RPMI8226 (cell line): ENCODE measurements around the gene MACROH2A1.

Experiments used
- DNase-seq: peaks from one replicate; pipeline ENCODE4 v3.0.0-alpha.2; 2015

The MACROH2A1 gene

DNA sequence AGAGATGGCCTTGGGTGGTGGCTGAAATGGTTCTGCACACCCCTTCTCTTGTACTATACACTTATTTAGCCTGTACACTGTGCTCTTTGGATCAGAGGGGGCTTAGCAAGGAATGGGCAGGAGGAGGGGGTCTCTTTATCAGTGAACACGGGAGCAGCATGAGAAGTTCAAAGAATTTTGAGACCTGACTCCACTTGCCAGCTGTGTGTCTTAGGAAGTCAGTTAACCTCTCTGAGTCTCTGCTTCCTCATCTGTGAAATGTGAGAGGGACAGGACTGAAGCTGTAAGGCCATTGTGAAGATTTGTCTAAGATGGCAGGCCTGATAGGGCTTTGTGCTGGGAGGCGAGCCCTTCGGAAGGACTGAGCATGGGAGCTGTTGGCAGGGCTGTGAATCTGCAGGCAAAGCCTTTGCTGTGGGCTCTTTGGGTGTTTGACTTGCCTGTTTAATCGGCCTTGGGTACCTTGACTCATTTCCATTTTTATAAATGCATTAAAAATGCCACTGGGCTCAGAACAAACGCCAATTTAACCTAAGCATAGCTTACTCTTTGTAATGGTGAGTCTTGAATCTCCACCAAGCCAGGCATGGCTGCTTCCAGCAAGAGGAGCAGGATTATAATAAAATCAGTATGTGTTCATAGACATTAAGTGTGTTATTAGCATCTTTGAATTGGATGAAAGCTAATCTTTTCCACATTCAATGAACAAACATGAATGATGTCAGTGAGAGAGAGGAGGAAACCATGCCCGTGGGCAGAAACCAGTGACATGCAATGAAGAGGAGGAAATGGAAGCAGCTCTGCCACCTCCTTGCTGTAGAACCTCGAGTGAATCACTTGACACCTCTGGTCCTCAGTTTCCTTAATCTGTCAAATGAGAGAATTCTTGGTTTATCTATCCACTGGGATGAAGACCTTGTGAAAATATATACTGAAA, 89.4 kb downstream of the MACROH2A1 start:
- no peak for DNase-seq

DNA sequence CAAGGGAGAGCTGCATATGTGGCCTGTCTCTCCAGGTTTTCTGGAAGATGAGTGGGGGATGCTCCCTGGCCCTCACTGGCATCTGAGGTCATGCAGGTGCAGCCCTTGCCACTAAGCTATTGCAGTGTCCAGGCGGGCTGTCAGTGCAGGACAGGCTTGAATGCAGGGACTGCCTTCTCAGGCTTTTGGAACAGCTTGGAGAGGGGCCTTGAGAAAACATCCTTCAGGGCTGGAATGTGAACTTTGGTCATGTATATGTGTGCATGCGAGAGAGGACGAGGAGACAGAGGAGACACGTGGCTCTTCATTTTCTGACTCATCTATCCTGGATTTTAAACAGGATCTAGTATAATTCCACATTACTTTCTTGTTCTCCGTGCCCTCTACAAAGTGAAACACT, 90.3 kb downstream of the MACROH2A1 start:
- DNase-seq: no peak

DNA sequence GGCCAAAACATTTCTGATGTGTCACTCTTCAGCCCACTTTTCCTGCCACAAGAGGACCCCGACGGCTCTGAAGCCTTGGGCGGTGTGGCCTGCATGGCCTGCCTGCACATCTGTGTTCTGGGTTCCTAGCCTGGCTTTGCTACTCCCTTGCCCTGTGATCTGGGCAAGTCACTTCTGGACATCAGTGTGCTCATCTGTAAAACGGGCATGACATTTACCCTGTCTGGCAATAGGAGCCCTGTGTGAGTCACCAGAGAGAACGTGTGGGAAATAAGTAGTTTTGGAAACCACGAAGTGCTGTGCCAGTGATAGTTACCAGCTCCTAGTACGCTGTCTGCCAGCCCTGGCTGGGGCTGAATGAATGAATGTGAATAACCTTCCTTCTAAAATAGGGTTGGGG, 90.8 kb downstream of the MACROH2A1 start:
- no peak for DNase-seq

DNA sequence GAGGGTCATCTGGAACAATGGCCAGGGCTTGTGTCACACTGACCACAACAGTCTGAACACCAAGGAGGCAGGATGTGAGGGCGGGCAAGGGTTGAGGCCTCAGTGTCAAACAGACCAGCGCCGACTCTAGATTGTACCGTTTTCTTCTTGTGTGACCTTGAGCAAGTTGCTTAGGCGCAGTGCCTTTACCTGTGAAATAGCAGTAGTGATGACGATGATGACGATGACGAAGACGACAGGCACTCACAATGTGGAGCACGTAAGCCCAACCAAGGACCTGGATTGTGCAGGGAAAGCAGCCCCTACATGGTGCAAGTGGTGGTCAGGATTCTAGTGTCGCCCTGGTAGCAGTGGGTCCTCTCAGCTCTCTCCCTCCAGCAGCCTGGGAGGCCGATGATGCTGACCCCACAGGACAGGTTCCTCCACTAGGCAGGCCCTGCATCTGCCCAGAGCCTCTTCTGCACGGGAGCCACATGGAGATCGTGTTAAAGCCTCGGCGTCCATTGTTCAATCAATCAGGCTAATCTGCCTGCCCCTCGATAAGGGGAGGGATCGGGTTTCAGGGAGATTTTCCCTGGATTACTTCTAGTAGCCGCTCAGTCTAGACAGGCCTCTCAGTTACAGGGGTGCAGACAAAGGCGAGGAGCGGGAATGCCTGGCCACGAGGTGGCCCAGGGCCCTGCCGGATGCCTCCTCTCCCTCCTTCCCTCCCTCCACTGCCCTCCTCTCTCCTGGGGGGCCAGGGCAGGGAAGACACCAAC, 91.7 kb downstream of the MACROH2A1 start:
- DNase-seq: no peak

DNA sequence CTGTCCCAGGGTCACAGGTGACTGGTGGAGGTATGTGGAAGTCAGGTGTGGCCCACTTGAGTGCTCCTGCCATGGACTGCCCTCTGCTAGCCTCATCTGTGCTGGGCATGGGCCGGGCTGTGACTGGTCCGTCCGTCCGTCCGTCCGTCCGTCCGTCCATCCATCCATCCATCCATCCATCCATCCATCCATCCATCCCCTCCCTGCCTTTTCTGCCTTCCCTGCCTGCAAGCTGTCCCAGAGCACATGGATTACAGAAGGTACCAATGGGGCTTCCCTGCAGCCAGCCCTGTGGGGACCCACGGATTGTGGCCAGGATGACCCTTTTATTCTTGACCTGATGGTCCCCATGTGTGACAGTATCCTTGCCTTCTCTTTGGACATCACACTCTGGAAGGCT, 92.5 kb downstream of the MACROH2A1 start:
- DNase-seq: no peak

DNA sequence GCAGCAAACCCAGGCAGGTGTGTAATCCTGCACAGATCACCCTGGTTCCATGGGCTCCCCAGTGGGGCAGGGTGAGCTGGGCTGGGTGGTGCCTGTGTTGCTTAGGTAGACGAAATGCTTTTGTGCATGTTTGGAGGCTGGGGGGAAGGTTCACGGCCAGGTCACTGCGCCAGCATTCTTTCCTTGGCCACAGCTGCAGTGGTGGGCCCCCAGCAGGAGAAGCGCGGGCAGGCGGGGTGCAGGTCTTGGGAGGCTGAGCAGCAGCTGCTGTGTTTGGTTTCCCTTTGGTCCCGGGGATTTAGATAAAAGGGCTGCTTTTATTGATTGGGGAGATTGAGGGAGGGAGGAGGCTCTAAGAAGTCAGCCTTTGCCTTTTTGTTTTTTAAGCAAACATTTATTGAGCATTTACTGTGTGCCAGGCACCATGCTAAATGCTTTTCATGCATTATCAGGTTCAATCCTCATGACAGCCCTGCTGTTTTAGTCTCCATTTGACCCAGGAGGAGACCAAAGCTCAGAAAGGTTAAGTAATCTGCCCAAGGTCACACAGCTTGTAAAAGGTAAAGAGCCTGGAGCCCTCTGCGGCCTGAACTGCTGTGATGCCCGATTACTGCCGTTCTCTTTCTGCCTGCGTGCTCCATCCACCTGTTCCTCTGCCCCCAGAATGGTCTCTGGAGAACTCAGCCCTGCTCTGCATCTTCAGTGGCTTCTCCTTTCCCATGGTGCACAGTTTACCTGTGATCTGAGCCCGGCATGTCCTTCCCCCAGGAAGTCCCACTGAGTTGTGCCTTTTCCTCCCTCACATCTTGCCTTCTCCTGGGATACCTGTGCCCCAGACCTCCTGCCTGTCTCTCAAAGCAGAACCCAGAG, 94.4 kb downstream of the MACROH2A1 start:
- peak; percentile 65 for DNase-seq

DNA sequence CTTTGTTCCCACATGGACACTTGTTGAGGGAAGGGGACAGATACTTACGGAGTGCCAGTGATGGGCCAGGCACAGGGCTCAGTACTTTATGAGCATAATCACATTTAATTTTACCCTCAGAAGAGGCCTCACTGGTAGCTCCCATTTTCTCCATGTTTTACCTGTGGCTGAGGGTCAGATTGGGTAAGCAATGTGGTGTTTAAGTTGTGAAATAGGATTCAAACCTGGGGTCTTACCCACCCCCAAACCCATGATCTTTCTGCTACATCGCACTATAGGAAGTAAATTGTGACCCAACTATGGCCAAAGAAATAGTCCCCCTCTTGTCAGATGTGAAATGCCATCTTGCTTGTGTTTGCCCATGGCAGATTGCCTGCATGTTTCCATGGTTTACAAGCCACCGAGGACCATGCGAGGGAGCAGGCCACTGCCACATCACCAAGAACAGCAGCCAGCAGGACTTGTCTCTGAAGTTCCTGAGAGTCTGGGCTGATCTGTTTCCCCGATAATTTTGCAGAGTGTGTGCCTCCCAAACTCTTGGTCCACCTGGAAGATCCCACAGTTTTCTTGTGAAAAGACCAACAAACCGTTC, 95.4 kb downstream of the MACROH2A1 start:
- no peak for DNase-seq

DNA sequence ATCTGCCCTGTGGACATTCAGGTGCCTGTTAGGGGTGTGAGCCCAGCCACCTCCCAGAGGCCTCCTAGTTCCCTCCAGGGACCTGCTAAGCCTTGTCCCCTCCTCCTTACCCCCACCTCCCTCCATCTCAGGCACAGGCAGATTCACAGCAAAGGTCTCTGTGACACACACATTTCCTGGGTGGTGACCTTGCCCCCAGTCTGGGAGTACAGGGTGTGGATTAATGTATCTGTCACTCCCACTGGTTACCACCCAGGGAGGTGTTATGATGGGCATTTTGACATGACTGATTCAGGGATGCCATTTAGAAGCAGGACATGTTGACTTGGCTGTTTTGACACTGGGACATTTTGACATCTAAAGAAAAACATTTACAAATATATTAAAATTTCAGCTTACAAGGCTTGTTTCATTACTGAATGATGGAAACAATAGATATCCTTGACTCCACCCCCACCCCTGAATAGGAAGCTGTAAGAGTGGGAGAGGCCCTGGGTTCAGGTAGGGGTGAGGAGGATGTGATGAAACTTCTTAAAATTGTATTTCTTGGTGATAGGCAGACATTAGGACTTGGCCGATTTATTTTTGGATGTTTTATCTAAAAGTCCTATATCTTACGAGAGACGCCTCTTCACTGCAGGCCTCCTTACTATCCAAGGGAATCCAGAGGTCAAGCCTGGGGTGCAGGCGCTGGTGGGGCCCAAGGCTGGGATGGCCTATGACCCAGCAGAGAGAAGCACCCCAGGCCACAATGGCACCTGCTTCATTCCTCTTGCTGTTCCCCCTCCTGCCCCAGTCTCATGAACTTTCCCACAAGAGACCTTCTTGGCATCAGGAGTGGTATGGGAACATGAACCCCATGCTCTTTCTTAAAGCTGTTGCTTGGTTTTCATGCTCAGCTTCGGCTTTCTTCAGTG, 101.9 kb downstream of the MACROH2A1 start:
- DNase-seq: no peak

DNA sequence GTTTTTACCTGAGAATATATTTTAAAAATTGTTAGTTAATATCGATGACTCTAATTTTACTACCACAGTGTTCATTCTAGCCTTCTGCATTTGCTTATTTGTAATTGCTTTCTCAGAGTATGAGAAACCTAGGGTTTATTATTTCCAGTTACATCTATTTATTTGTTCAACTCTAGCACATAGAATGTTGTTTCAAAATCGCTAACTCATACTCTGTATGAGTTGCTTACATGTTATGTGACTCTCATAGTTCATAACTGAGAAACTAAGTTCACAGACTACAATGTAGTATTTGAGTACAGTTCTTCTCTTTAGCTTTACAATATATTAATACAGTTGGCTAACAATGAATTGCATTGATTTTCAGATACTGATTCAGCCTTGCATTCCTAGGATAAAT, 103.2 kb downstream of the MACROH2A1 start:
- DNase-seq: no peak

DNA sequence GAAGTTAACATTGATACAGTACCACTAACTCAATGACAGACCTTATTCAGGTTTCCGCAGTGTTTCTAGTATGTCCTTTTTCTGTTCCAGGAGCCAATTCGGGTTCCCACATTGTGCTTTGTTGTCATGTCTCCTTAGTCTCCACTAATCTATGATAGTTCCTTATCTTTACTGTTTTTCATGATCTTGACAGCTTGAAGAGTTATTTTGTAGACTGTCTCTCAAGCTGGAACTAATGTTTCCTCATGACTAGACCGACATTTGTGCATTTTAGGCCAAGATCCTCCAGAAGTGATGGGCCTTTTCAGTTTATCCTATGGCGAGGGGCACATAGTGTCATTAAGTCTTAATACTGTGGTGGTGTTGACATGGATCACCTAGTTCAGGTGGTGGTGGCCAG, 104.2 kb downstream of the MACROH2A1 start:
- DNase-seq: no peak

DNA sequence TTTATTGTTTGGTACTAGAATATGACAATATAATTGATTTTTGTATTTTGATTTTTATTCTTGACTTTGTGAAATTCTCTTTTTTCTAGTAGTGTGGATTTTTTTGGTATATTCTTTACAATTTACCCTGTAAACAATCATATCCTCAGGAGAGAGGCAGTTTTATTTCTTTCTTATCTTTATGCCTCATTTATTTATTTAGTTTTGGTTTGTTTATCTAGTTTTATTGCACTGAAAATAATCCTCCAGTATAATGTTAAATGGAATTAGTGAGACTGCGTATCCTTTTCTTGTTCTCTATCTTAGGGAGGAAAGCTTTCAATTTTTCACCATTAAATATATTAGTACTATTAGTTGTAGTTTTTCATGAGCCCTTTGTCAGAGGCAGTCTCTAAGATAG, 109.4 kb downstream of the MACROH2A1 start:
- no peak for DNase-seq

DNA sequence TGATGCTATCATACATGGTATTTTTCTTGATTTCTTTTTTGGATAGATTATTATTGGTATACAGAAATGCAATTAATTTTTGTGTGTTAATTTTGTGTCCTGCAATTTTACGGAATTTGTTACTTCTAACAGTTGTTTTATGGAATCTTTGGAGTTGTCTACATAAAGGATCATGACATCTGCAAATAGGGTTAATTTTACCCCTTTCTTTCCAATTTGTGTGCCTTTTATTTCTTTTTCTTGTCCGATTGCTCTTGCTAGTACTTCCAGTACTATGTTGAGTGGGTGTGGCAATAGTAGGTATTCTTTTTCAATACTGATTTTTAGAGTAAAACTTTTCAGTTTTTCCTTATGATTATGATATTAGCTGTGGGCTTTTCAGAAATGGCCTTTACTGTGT, 111.5 kb downstream of the MACROH2A1 start:
- DNase-seq: no peak
